Tibial nerve (tissue), 4 donors: ENCODE data around the gene STX8. TPM values are rescaled to one million over a fixed set of nuclear protein-coding genes. Genes with fewer than 3 reads are reported as not detected.

Source experiments
- DNase-seq, 2 donors: peaks; one replicate each; pipeline ENCODE4 v3.0.0-alpha.2; 2019; ENCODE audit warnings: low spot score in 2 of 2
- H3K27ac ChIP-seq, 4 donors: fragments of 200-600 bp; sonication (generic) in 3 of 4; one replicate each; pipeline ENCODE4 v1.5.1; 2017 to 2019; ENCODE audit warnings: mild to moderate bottlenecking in 1 of 4
- H3K27me3 ChIP-seq, 2 donors: fragments of 200-600 bp; sonication (generic) in 1 of 2; one replicate each; pipeline versions ENCODE4 v1.5.1 to v1.6.0; 2017 to 2019
- H3K36me3 ChIP-seq, 3 donors: fragments of 200-600 bp; sonication (generic); one replicate each; pipeline ENCODE4 v1.5.1; 2018 to 2019
- H3K4me1 ChIP-seq, 4 donors: fragments of 200-600 bp; sonication (generic) in 3 of 4; one replicate each; pipeline ENCODE4 v1.5.1; 2017 to 2019
- H3K4me3 ChIP-seq, 4 donors: fragments of 200-600 bp; sonication (generic) in 3 of 4; one replicate each; pipeline ENCODE4 v1.5.1; 2017 to 2019; ENCODE audit warnings: mild to moderate bottlenecking in 1 of 4, moderate library complexity in 1 of 4
- H3K9me3 ChIP-seq, 4 donors: fragments of 200-600 bp; sonication (generic) in 3 of 4; one replicate each; pipeline ENCODE4 v1.5.1; 2017 to 2019
- EP300 ChIP-seq, 2 donors: sonication (generic); formaldehyde crosslinking; IDR thresholded peaks; one replicate each; pipeline ENCODE4 v1.6.1; 2017; ENCODE audit warnings: antibody characterized with exemption in 2 of 2, mild to moderate bottlenecking in 1 of 2
- POLR2A ChIP-seq, 2 donors: fragments of 450-650 bp; IDR thresholded peaks; one replicate each; pipeline ENCODE4 v1.6.1; 2017; ENCODE audit warnings: antibody characterized with exemption in 2 of 2, mild to moderate bottlenecking in 2 of 2, moderate library complexity in 2 of 2
- WGBS, 2 donors: methylation state at CpG; one replicate each; pipeline ENCODE4 v1.1.5; 2018; 5-methylcytosine and 5-hydroxymethylcytosine counted together
- total RNA-seq, 4 donors: library from RNA; depleted of rRNA; stranded (reverse); fragments of >200 nt; gene quantifications; one replicate each; pipeline ENCODE4 v1.1.0, GENCODE V29; 2016
- TF ChIP-seq, protein P1 (sequence below), 5 experiments: fragments of 200-600 bp in 3 of 5; fragments of 450-650 bp in 2 of 5; sonication (generic) in 3 of 5; IDR thresholded peaks; one replicate each; pipeline ENCODE4 v1.5.1; 2016 to 2019; ENCODE audit warnings: antibody characterized with exemption in 5 of 5, mild to moderate bottlenecking in 3 of 5, moderate library complexity in 2 of 5

The STX8 gene
- total RNA-seq, 4 donors from 2014 or later: 57.7 to 97.2 (median 69.1) TPM

GRCh38 chr17:9221922-9222180 is 353.8 kb downstream of the STX8 start:
- no peaks in the 10 kb centered on the region for H3K27me3 ChIP-seq
- WGBS, 2 donors: 80 to 97% methylated on average over 1 to 5 of the region's 5 CpGs
- DNase-seq: no peak
- no peak overlapping the region for H3K27ac ChIP-seq
- H3K4me1 ChIP-seq: peaks cover 0 to 25% (median 0%) of the 10 kb centered on the region in 4 donors
- no peaks in the 10 kb centered on the region for H3K36me3 ChIP-seq
- no peaks in the 10 kb centered on the region for H3K9me3 ChIP-seq
- TF ChIP-seq POLR2A (IDR thresholded peaks at IDR 0.05) (no peak), EP300 (IDR thresholded peaks at IDR 0.05) (no peak)
- TF ChIP-seq, protein P1, sequence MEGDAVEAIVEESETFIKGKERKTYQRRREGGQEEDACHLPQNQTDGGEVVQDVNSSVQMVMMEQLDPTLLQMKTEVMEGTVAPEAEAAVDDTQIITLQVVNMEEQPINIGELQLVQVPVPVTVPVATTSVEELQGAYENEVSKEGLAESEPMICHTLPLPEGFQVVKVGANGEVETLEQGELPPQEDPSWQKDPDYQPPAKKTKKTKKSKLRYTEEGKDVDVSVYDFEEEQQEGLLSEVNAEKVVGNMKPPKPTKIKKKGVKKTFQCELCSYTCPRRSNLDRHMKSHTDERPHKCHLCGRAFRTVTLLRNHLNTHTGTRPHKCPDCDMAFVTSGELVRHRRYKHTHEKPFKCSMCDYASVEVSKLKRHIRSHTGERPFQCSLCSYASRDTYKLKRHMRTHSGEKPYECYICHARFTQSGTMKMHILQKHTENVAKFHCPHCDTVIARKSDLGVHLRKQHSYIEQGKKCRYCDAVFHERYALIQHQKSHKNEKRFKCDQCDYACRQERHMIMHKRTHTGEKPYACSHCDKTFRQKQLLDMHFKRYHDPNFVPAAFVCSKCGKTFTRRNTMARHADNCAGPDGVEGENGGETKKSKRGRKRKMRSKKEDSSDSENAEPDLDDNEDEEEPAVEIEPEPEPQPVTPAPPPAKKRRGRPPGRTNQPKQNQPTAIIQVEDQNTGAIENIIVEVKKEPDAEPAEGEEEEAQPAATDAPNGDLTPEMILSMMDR (IDR thresholded peaks at IDR 0.05): no peak
- no peak overlapping the region for H3K4me3 ChIP-seq

- 81 to 88% methylated on average over 18 to 25 of the region's 25 CpGs for WGBS, 2 donors
- no peak overlapping the region for H3K4me3 ChIP-seq
- TF ChIP-seq, protein P1 (IDR thresholded peaks at IDR 0.05): no peak
- TF ChIP-seq EP300 (IDR thresholded peaks at IDR 0.05) (no peak), POLR2A (IDR thresholded peaks at IDR 0.05) (no peak)
- no peaks in the 10 kb centered on the region for H3K36me3 ChIP-seq
- no peaks in the 10 kb centered on the region for H3K27me3 ChIP-seq
- peaks cover 0 to 3% (median 0%) of the 10 kb centered on the region in 4 donors for H3K9me3 ChIP-seq
- H3K27ac ChIP-seq: no peak overlapping the region
- DNase-seq: no peak
- peaks cover 0 to 26% (median 0%) of the 10 kb centered on the region in 4 donors for H3K4me1 ChIP-seq
Observed at GRCh38 chr17:9221147-9221921, 354.3 kb downstream of the STX8 start.

DNA sequence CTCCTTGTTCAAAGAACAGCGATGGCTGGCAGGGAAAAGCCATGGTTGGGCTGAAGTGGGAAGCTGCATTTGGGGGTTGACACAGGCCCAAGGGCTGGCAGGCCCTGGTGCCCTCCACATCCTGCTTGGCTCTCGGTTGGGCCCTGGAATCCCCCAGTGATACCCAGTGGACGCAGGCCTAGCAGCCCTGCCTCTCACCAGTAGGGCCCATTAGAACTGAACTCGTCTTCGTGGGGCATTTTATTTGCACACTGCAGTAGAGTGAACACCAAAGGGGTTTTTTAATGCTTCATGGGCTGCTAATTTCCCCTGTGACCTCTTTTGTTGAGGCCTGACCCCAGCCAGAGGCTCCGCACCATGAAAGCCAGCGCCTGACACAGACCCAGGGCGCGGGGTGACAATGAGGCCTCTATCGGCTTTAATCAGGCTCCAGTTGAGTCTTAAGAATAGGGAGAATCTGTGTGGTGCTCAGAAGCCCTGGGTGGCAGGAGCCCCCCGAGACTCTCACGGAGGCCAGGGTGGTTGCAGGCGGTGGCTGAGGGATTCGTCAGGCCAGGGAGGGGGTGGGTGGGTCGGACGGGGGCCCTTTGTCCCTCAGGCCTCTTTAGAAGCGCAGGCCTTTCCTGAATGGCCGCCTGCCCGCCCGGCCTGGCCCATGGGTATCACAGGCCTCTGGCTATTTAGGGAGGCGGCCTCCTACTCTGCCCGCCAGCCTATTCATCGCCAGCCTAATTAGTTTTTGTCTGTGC is 355.0 kb downstream of the STX8 start:
- peak overlapping the region in 1 of 4 donors; percentile 0 for H3K27ac ChIP-seq
- peaks cover 0 to 26% (median 0%) of the 10 kb centered on the region in 4 donors for H3K4me1 ChIP-seq
- no peak overlapping the region for H3K4me3 ChIP-seq
- DNase-seq: no peak
- peaks cover 0 to 11% (median 0%) of the 10 kb centered on the region in 4 donors for H3K9me3 ChIP-seq
- TF ChIP-seq, protein P1 (IDR thresholded peaks at IDR 0.05): no peak
- TF ChIP-seq POLR2A (IDR thresholded peaks at IDR 0.05): no peak
- no peak for TF ChIP-seq EP300 (IDR thresholded peaks at IDR 0.05)
- H3K27me3 ChIP-seq: no peaks in the 10 kb centered on the region
- H3K36me3 ChIP-seq: peaks cover 0 to 3% (median 0%) of the 10 kb centered on the region in 3 donors
- 44 to 71% methylated on average over 12 to 18 of the region's 23 CpGs for WGBS, 2 donors

- Histone ChIP-seq H3K4me1 (peaks cover 0 to 26% (median 0%) of the 10 kb centered on the region in 4 donors), H3K27ac (peak overlapping the region in 1 of 4 donors; percentile 0), H3K4me3 (no peak overlapping the region), H3K27me3 (no peaks in the 10 kb centered on the region), H3K36me3 (peaks cover 0 to 3% (median 0%) of the 10 kb centered on the region in 3 donors), H3K9me3 (peaks cover 0 to 18% (median 0%) of the 10 kb centered on the region in 4 donors)
- 88 to 95% methylated on average over 13 of the region's 13 CpGs for WGBS, 2 donors
- no peak for TF ChIP-seq EP300 (IDR thresholded peaks at IDR 0.05)
- TF ChIP-seq POLR2A (IDR thresholded peaks at IDR 0.05): no peak
- TF ChIP-seq, protein P1 (IDR thresholded peaks at IDR 0.05): no peak
- no peak for DNase-seq
Observed at GRCh38 chr17:9219631-9220397, 355.8 kb downstream of the STX8 start.
